K562 (cell line): ENCODE measurements around the gene AGAP3. TPM values are rescaled to one million over a fixed set of nuclear protein-coding genes. Genes with fewer than 3 reads are reported as not detected.

Experiments
- BRD4 ChIP-seq: fragments of 200-600 bp; sonication (generic); IDR thresholded peaks from 2 replicates; pipeline ENCODE4 v1.6.1; 2017; ENCODE audit warnings: inconsistent platforms
- C11orf30 ChIP-seq: fragments of 450-650 bp; IDR thresholded peaks from 2 replicates; pipeline ENCODE4 v1.6.1; 2016; ENCODE audit warnings: low read depth, mild to moderate bottlenecking
- CC2D1A ChIP-seq: fragments of 450-650 bp; IDR thresholded peaks from 2 replicates; pipeline ENCODE4 v1.6.1; 2017; ENCODE audit warnings: mild to moderate bottlenecking
- FOXK1 ChIP-seq: sonication (generic); formaldehyde crosslinking; IDR thresholded peaks from 2 replicates; pipeline ENCODE4 v1.8.0; 2022; ENCODE audit warnings: missing genetic modification reagents, mild to moderate bottlenecking, borderline replicate concordance
- IRF2 ChIP-seq: sonication (generic); formaldehyde crosslinking; IDR thresholded peaks from 2 replicates; pipeline ENCODE4 v1.8.1; 2022; ENCODE audit warnings: mild to moderate bottlenecking, missing genetic modification reagents
- JUND ChIP-seq, 2 experiments: IDR thresholded peaks; 2 replicates in 1 of 2; 3 replicates in 1 of 2; pipeline ENCODE4 v1.6.1; 2011; ENCODE audit warnings: borderline replicate concordance in 2 of 2, low read depth in 2 of 2, low read length in 2 of 2, improper control_type of control experiment in 1 of 2, missing biosample characterization in 1 of 2, missing genetic modification characterization in 1 of 2, missing genetic modification reagents in 1 of 2
- KDM4B ChIP-seq, 2 experiments: fragments of 450-650 bp in 1 of 2; sonication (generic) in 1 of 2; IDR thresholded peaks; 2 replicates each; pipeline ENCODE4 v1.6.1; 2016 to 2017; ENCODE audit warnings: borderline replicate concordance in 2 of 2, antibody characterized with exemption in 1 of 2, low read depth in 1 of 2, mild to moderate bottlenecking in 1 of 2
- MAZ ChIP-seq, 2 experiments: fragments of 450-650 bp in 1 of 2; sonication (generic) in 1 of 2; formaldehyde crosslinking; IDR thresholded peaks in 1 of 2; conservative IDR thresholded peaks in 1 of 2; 2 replicates each; pipeline versions ENCODE4 v1.4.0 to v1.5.0; 2020; ENCODE audit warnings: mild to moderate bottlenecking in 1 of 2, missing genetic modification reagents in 1 of 2
- ZBTB1 ChIP-seq: sonication (generic); formaldehyde crosslinking; IDR thresholded peaks from 2 replicates; pipeline ENCODE4 v1.8.1; 2023; ENCODE audit warnings: missing genetic modification reagents, low read depth, mild to moderate bottlenecking, borderline replicate concordance
- ZNF785 ChIP-seq: fragments of 250-450 bp; sonication (Bioruptor Pico); IDR thresholded peaks from 2 replicates; pipeline ENCODE4 v1.4.0; 2020; ENCODE audit warnings: mild to moderate bottlenecking
- ZNF830 ChIP-seq: fragments of 250-450 bp; sonication (Bioruptor Pico); IDR thresholded peaks from 2 replicates; pipeline ENCODE4 v1.5.0; 2021; ENCODE audit warnings: mild to moderate bottlenecking
- polyA plus RNA-seq, 8 experiments: library from polyadenylated mRNA; depleted of rRNA in 4 of 8; stranded (reverse) in 5 of 8; unstranded in 3 of 8; fragments of >200 nt; fragmentation: Nextera tagmentation in 2 of 8; fragmentation: Illumina TruSeq in 1 of 8; extraction: Ambion mirVana in 2 of 8; extraction: Trizol in 1 of 8; gene quantifications; 2 replicates each; pipeline versions ENCODE4 v1.2.1 to v1.2.3, GENCODE V29; 2011 to 2014; ENCODE audit warnings: inconsistent platforms in 1 of 8, missing spikeins in 1 of 8
- total RNA-seq, 7 experiments: library from RNA; depleted of rRNA in 6 of 7; stranded (reverse); fragments of >200 nt in 6 of 7; fragmentation: Illumina TruSeq in 2 of 7; extraction: Trizol in 2 of 7; gene quantifications; 2 replicates each; pipeline versions ENCODE4 v1.2.1 to v1.2.3, GENCODE V29; 2011 to 2021; ENCODE audit warnings: low replicate concordance in 1 of 7
- TF ChIP-seq, protein P1 (sequence below): fragments of 250-450 bp; sonication (Bioruptor Pico); IDR thresholded peaks from 2 replicates; pipeline ENCODE4 v1.8.0; 2022; ENCODE audit warnings: moderate library complexity, mild to moderate bottlenecking, inconsistent platforms
- TF ChIP-seq, protein P2 (sequence below): sonication (generic); formaldehyde crosslinking; IDR thresholded peaks from 2 replicates; pipeline ENCODE4 v1.8.1; 2023; ENCODE audit warnings: mild to moderate bottlenecking, missing genetic modification reagents
- TF ChIP-seq, protein P3 (sequence below): fragments of 250-450 bp; sonication (Bioruptor Pico); IDR thresholded peaks from 2 replicates; pipeline ENCODE4 v1.4.0; 2020; ENCODE audit warnings: mild to moderate bottlenecking, moderate library complexity
- TF ChIP-seq, protein P4 (sequence below): sonication (generic); formaldehyde crosslinking; IDR thresholded peaks from 2 replicates; pipeline ENCODE4 v1.8.0; 2022; ENCODE audit warnings: mild to moderate bottlenecking, missing genetic modification reagents
- TF ChIP-seq, protein P5 (sequence below): fragments of 250-450 bp; sonication (Bioruptor Pico); IDR thresholded peaks from 2 replicates; pipeline ENCODE4 v1.4.0; 2020

The AGAP3 gene
- total and polyA plus RNA-seq, 9 of the 15 experiments (the other 6 are each of a cell fraction or from before 2014, with no cell fraction given), result 3.4 to 208 (median 62.2) TPM

DNA sequence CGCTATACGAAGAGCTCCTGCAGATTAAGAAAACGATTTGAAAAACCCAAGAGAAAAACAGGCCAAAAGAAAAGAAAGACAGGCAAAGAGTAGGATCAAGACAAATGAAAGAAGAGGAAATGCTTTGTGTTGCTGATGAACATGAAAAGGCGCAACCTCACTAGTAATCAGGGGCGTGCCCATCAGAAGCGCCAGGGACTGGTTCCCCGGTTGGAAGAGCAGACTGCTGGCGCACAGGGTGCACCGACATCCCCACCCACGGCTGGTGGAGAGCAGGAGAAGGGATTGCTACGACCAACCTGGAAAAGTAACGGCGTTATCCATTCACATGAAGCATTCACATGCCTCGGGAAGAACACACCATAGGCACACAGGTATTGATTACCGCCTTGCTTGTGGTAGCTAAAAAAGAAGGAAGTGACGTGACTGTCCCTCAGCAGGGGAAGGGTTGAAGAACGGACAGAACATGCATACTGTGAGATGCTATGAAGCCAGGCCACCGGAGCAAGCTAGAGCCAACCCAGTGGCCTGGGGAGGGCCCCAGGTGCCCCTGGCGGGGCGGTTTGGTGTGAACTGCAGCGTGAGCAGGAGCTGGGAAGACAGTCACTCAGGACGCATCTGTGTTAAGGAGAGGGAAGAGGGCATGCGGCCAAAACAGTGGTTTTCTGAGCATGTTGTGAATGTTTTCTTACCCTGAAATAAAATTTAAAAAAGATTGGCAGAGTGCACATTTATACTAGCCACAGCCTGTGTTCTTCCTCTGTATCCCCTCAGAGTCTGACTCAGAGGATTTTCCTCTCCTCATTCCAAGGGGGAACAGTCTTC lies 18.3 kb downstream of the AGAP3 start (continued):
- TF ChIP-seq ZNF785 (no peak), MAZ (CRISPR knock-in tag; conservative IDR thresholded peaks at IDR 0.05 in 1 of 2, IDR thresholded peaks at IDR 0.05 in 1 of 2) (no peak), JUND (IDR thresholded peaks at IDR 0.05; ENCODE audit: borderline replicate concordance, low read depth, low read length) (no peak), JUND (tag; IDR thresholded peaks at IDR 0.05; ENCODE audit: borderline replicate concordance, low read depth, low read length) (no peak), CC2D1A (no peak), C11orf30 (no peak), ZBTB1 (CRISPR knock-in tag) (no peak), FOXK1 (no peak), ZNF830 (CRISPR knock-in tag) (no peak), BRD4 (no peak), IRF2 (0 out of 2 replicates have a peak, but pooled peaks have one; percentile 50), KDM4B (IDR thresholded peaks at IDR 0.05; ENCODE audit: borderline replicate concordance in 2 of 2, low read depth in 1 of 2) (no peak)
- TF ChIP-seq, protein P1, sequence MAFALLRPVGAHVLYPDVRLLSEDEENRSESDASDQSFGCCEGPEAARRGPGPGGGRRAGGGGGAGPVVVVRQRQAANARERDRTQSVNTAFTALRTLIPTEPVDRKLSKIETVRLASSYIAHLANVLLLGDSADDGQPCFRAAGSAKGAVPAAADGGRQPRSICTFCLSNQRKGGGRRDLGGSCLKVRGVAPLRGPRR, result no peak
- TF ChIP-seq, protein P2, sequence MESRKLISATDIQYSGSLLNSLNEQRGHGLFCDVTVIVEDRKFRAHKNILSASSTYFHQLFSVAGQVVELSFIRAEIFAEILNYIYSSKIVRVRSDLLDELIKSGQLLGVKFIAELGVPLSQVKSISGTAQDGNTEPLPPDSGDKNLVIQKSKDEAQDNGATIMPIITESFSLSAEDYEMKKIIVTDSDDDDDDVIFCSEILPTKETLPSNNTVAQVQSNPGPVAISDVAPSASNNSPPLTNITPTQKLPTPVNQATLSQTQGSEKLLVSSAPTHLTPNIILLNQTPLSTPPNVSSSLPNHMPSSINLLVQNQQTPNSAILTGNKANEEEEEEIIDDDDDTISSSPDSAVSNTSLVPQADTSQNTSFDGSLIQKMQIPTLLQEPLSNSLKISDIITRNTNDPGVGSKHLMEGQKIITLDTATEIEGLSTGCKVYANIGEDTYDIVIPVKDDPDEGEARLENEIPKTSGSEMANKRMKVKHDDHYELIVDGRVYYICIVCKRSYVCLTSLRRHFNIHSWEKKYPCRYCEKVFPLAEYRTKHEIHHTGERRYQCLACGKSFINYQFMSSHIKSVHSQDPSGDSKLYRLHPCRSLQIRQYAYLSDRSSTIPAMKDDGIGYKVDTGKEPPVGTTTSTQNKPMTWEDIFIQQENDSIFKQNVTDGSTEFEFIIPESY (CRISPR knock-in tag), result peak; percentile 77
- TF ChIP-seq, protein P3, sequence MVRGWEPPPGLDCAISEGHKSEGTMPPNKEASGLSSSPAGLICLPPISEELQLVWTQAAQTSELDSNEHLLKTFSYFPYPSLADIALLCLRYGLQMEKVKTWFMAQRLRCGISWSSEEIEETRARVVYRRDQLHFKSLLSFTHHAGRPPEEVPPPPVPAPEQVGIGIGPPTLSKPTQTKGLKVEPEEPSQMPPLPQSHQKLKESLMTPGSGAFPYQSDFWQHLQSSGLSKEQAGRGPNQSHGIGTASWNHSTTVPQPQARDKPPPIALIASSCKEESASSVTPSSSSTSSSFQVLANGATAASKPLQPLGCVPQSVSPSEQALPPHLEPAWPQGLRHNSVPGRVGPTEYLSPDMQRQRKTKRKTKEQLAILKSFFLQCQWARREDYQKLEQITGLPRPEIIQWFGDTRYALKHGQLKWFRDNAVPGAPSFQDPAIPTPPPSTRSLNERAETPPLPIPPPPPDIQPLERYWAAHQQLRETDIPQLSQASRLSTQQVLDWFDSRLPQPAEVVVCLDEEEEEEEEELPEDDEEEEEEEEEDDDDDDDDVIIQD (CRISPR knock-in tag), result no peak
- TF ChIP-seq, protein P4, sequence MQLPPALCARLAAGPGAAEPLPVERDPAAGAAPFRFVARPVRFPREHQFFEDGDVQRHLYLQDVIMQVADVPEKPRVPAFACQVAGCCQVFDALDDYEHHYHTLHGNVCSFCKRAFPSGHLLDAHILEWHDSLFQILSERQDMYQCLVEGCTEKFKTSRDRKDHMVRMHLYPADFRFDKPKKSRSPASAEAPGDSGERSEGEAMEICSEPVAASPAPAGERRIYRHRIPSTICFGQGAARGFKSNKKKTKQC, result no peak
- TF ChIP-seq, protein P5, sequence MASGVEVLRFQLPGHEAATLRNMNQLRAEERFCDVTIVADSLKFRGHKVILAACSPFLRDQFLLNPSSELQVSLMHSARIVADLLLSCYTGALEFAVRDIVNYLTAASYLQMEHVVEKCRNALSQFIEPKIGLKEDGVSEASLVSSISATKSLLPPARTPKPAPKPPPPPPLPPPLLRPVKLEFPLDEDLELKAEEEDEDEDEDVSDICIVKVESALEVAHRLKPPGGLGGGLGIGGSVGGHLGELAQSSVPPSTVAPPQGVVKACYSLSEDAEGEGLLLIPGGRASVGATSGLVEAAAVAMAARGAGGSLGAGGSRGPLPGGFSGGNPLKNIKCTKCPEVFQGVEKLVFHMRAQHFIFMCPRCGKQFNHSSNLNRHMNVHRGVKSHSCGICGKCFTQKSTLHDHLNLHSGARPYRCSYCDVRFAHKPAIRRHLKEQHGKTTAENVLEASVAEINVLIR (CRISPR knock-in tag), result no peak
